Upper lobe of left lung (tissue), 6 donors: ENCODE results near the gene DIP2C. TPM values are rescaled to one million over a fixed set of nuclear protein-coding genes. Genes with fewer than 3 reads are reported as not detected.
A peak's percentile ranks its signal among the peaks of the same experiment; 100 is the strongest.

Experiments used
- ATAC-seq, 2 donors: fragments of 200-7000 bp; cut with Tn5 transposase; one replicate each; pipeline ENCODE4 v1.9.1; 2022; ENCODE audit warnings: mild to moderate bottlenecking in 2 of 2, moderate library complexity in 2 of 2; ENCODE audit not compliant: low FRiP score in 2 of 2
- DNase-seq, 2 donors: peaks; one replicate each; pipeline ENCODE4 v3.0.0-alpha.2; 2019 to 2020
- H3K27ac ChIP-seq, 4 donors: fragments of 200-600 bp; sonication (generic); one replicate each; pipeline ENCODE4 v1.5.1; 2016 to 2019
- H3K27me3 ChIP-seq, 4 donors: fragments of 200-600 bp; sonication (generic); one replicate each; pipeline ENCODE4 v1.5.1; 2017 to 2019
- H3K36me3 ChIP-seq, 4 donors: fragments of 200-600 bp; sonication (generic); one replicate each; pipeline ENCODE4 v1.5.1; 2016 to 2019
- H3K4me1 ChIP-seq, 4 donors: fragments of 200-600 bp; sonication (generic); one replicate each; pipeline ENCODE4 v1.5.1; 2018 to 2019
- H3K4me3 ChIP-seq, 4 donors: fragments of 200-600 bp; sonication (generic); one replicate each; pipeline ENCODE4 v1.5.1; 2017 to 2019; ENCODE audit warnings: mild to moderate bottlenecking in 2 of 4, moderate library complexity in 1 of 4
- H3K9me3 ChIP-seq, 4 donors: fragments of 200-600 bp; sonication (generic); one replicate each; pipeline ENCODE4 v1.5.1; 2018 to 2019
- EP300 ChIP-seq, 4 donors: sonication (generic); formaldehyde crosslinking; IDR thresholded peaks; one replicate each; pipeline ENCODE4 v1.5.1; 2017; ENCODE audit warnings: antibody characterized with exemption in 4 of 4, control low read depth in 2 of 4
- POLR2A ChIP-seq, 4 donors: fragments of 450-650 bp; IDR thresholded peaks; one replicate each; pipeline ENCODE4 v1.5.1; 2016 to 2017; ENCODE audit warnings: antibody characterized with exemption in 4 of 4, mild to moderate bottlenecking in 2 of 4
- POLR2AphosphoS5 ChIP-seq, 2 donors: sonication (generic); formaldehyde crosslinking; IDR thresholded peaks; one replicate each; pipeline ENCODE4 v1.5.1; 2017; ENCODE audit warnings: antibody characterized with exemption in 2 of 2
- WGBS, 2 donors: methylation state at CpG; one replicate each; pipeline ENCODE4 v1.1.5; 2017 to 2018; 5-methylcytosine and 5-hydroxymethylcytosine counted together
- total RNA-seq, 6 donors: library from RNA; depleted of rRNA in 4 of 6; stranded (reverse); fragments of >200 nt in 4 of 6; gene quantifications; one replicate each; pipeline versions ENCODE4 v1.1.0 to v1.2.1, GENCODE V29; 2016 to 2021
- TF ChIP-seq, protein P1 (sequence below), 6 experiments: fragments of 450-650 bp in 4 of 6; fragments of 200-600 bp in 2 of 6; sonication (generic) in 2 of 6; IDR thresholded peaks; one replicate each; pipeline ENCODE4 v1.5.1; 2016 to 2019; ENCODE audit warnings: antibody characterized with exemption in 6 of 6
- donor health status: DM: no; HTN: no; CAD: no; lungs with moderate emphysema.
- donor health status: DM: no; HTN: yes; CAD: no; lungs with severe emphysema.

Gene DIP2C
- total RNA-seq, 6 donors from 2014 or later = 11.6 to 32.5 (median 14.7) TPM

DNA sequence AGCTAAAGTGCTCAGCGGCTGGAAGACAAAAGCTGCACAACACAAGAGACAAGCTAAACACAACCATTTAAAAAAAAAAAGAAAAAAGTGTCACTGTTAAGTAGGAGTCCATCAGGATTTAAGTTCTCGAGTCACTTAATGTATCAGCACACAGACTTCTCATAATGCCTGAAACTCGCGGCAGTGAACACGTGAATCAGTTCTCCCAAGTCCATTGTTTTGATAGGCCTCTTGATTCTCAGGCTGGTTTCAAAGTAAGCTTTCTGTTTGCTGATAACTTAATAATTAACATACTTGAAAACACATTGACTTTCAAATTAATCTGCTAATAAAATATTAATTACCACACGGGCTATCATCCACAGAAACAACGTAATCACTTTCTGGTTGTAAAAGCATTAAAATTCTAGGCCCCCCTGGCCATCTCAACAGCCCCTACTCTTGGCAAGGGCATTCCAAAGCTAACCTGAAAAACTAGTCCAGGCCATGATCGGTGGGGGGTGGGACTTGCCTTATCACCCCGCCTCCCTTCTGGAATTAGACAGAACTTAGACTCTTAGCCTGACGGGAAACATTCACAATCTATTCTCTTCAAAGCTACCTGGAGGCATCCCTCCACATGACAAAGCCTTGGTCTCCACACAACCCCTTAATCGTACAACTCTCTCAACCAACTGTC lies 129.0 kb downstream of the DIP2C start:
- Histone ChIP-seq H3K27ac (peak overlapping the region in 1 of 4 donors; percentile 75), H3K4me1 (peaks cover 0 to 5% (median 0%) of the 10 kb centered on the region in 4 donors), H3K4me3 (no peak overlapping the region), H3K27me3 (no peaks in the 10 kb centered on the region), H3K9me3 (peaks cover 0 to 6% (median 0%) of the 10 kb centered on the region in 4 donors), H3K36me3 (no peaks in the 10 kb centered on the region)
- TF ChIP-seq, protein P1, sequence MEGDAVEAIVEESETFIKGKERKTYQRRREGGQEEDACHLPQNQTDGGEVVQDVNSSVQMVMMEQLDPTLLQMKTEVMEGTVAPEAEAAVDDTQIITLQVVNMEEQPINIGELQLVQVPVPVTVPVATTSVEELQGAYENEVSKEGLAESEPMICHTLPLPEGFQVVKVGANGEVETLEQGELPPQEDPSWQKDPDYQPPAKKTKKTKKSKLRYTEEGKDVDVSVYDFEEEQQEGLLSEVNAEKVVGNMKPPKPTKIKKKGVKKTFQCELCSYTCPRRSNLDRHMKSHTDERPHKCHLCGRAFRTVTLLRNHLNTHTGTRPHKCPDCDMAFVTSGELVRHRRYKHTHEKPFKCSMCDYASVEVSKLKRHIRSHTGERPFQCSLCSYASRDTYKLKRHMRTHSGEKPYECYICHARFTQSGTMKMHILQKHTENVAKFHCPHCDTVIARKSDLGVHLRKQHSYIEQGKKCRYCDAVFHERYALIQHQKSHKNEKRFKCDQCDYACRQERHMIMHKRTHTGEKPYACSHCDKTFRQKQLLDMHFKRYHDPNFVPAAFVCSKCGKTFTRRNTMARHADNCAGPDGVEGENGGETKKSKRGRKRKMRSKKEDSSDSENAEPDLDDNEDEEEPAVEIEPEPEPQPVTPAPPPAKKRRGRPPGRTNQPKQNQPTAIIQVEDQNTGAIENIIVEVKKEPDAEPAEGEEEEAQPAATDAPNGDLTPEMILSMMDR (IDR thresholded peaks at IDR 0.05) = no peak
- TF ChIP-seq POLR2A (IDR thresholded peaks at IDR 0.05) = no peak
- TF ChIP-seq EP300 (IDR thresholded peaks at IDR 0.05) = no peak
- no peak for TF ChIP-seq POLR2AphosphoS5 (IDR thresholded peaks at IDR 0.05)
- DNase-seq (no peak), ATAC-seq (no peak)
- WGBS, 2 donors = 72 to 90% methylated on average over 11 of the region's 11 CpGs

DNA sequence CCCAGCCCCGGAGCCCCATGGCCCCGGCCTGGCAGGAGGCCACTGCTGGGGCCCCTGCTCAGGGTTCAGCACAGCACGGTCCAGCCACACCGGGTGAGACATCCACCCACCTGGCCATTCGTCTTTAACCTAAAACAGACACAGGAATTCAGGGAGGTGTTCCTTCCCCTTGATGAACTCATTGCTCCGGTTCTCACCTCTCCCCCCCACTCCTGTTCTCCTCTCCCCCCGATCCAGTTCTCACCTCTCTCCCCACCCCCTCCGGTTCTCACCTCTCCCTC lies 129.8 kb downstream of the DIP2C start:
- Histone ChIP-seq H3K36me3 (no peaks in the 10 kb centered on the region), H3K4me3 (no peak overlapping the region), H3K4me1 (peaks cover 0 to 5% (median 0%) of the 10 kb centered on the region in 4 donors)

GRCh38 chr10:558891-559766 lies 130.3 kb downstream of the DIP2C start:
- H3K9me3 ChIP-seq = peaks cover 0 to 2% (median 0%) of the 10 kb centered on the region in 4 donors
- no peaks in the 10 kb centered on the region for H3K36me3 ChIP-seq
- WGBS, 2 donors = 82 to 83% methylated on average over 18 to 19 of the region's 19 CpGs
- DNase-seq (no peak), ATAC-seq (no peak)
- peaks cover 0 to 5% (median 0%) of the 10 kb centered on the region in 4 donors for H3K4me1 ChIP-seq
- H3K27ac ChIP-seq = no peak overlapping the region
- no peak for TF ChIP-seq EP300 (IDR thresholded peaks at IDR 0.05)
- TF ChIP-seq POLR2AphosphoS5 (IDR thresholded peaks at IDR 0.05) = no peak
- no peak for TF ChIP-seq POLR2A (IDR thresholded peaks at IDR 0.05)
- TF ChIP-seq, protein P1 (IDR thresholded peaks at IDR 0.05) = no peak
- no peaks in the 10 kb centered on the region for H3K27me3 ChIP-seq
- H3K4me3 ChIP-seq = no peak overlapping the region

More for the DNA sequence above, 129.8 kb downstream of the DIP2C start:
- H3K27me3 ChIP-seq = no peaks in the 10 kb centered on the region
- ATAC-seq (no peak), DNase-seq (no peak)
- TF ChIP-seq, protein P1 (IDR thresholded peaks at IDR 0.05) = no peak
- TF ChIP-seq EP300 (IDR thresholded peaks at IDR 0.05) (no peak), POLR2A (IDR thresholded peaks at IDR 0.05) (no peak)
- WGBS, 2 donors = 45 to 56% methylated on average over 6 to 8 of the region's 8 CpGs
- H3K27ac ChIP-seq = no peak overlapping the region
- H3K9me3 ChIP-seq = peaks cover 0 to 6% (median 0%) of the 10 kb centered on the region in 4 donors

DNA sequence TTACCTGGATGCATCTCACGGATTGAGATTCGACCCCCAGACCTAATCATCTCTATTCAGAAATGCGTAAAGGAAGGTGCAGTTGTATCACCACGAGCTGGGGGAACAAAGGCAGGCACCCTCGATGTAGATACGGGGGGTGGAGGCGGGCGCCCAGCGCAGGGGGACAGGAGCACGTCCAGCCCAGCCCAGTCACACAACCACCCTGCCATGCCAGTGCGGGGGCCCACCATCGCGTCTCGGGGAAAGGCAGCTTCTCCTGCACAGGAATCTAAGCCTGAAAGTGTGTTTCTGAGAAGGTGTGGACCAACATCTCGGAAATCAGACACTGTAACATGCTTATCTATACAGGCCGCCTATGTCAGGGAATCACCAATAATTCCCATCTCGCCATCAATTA lies 131.1 kb downstream of the DIP2C start:
- Histone ChIP-seq H3K9me3 (no peaks in the 10 kb centered on the region), H3K4me1 (peaks cover 0 to 5% (median 1%) of the 10 kb centered on the region in 4 donors), H3K36me3 (no peaks in the 10 kb centered on the region), H3K4me3 (no peak overlapping the region), H3K27ac (no peak overlapping the region), H3K27me3 (no peaks in the 10 kb centered on the region)
- ATAC-seq (no peak), DNase-seq (no peak)
- 83 to 85% methylated on average over 17 of the region's 17 CpGs for WGBS, 2 donors
- TF ChIP-seq POLR2AphosphoS5 (IDR thresholded peaks at IDR 0.05) (no peak), POLR2A (IDR thresholded peaks at IDR 0.05) (no peak), EP300 (IDR thresholded peaks at IDR 0.05) (no peak)
- TF ChIP-seq, protein P1 (IDR thresholded peaks at IDR 0.05) = no peak
